ENCODE measurements around the gene SLC5A6. TPM values are rescaled to one million over a fixed set of nuclear protein-coding genes. Genes with fewer than 3 reads are reported as not detected.
A peak's percentile ranks its signal among the peaks of the same experiment; 100 is the strongest.

Gene SLC5A6
- total and polyA plus RNA-seq, 2 donors (not counting 1 experiment from before 2014, with no cell fraction given) = 50.8 to 52.6 TPM

DNA sequence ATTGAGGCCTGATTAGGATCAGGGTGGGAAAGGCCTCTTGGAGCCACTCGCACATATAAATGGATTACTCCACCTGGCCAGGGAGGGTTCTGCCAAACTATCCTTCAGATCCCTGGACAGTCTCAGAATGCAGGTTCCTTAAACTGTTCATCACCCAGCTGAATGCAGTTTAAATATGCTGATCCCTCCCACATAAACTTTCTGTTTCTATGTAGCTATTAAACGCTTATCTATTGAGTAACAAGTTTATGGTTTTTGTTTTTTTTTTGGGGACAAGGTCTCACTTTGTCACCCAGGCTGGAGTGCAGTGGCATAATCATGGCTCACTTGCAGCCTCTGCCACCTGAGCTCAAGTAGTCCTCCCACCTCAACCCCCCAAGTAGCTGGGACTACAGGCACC is 7.0 kb upstream of the SLC5A6 start:
- no peak overlapping the region for H3K9ac ChIP-seq (ENCODE audit: low read length)

DNA sequence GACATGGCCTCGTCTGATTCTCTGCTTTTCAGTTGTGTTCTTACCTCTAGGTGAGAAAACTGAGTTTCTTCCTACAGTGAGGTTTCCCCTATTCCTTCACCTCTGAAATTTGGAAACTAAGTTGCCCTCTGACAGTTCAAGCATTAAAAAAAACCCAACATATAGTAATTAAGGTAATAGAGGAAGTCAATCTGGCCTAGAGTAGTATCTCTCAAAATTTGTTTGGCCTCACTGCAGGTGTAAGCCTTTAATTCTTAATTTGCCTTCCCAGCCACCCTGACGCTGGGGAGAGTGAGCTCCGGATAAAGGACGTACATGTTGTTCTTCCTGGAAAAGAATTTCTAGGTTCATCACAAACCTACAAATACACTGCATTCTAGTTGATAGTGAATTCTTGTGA is 6.5 kb upstream of the SLC5A6 start:
- 50% methylated on average over 1 of the region's 4 CpGs for WGBS (ENCODE audit: insufficient coverage)
- H3K27me3 Mint-ChIP-seq = no peaks in the 10 kb centered on the region
- H3K79me2 ChIP-seq (ENCODE audit: control insufficient read depth, insufficient read depth, low read length) = peaks cover 26% of the 10 kb centered on the region

More for the DNA sequence above, 7.0 kb upstream of the SLC5A6 start:
- H3K4me1 Mint-ChIP-seq = peaks cover 31% of the 10 kb centered on the region
- POLR2A ChIA-PET = no interaction called here
- H3K4me2 ChIP-seq (replicated peaks; ENCODE audit: low read depth, low read length, poor library complexity, severe bottlenecking) = no peak overlapping the region
- peaks cover 26% of the 10 kb centered on the region for H3K79me2 ChIP-seq (ENCODE audit: control insufficient read depth, insufficient read depth, low read length)
- H3K27ac ChIP-seq (ENCODE audit: low read length in 2 of 2) = no peak overlapping the region
- ATAC-seq (ENCODE audit: low read depth) (no peak), DNase-seq (no peak)
- intact Hi-C loops (cut with micrococcal nuclease) = loop anchor here (2.0 to 10.0 kb wide), 3 partner anchors 104 to 1173 kb away; partner anchors contain the start of genes FOSL2, MPV17 and PPM1G
- H3K27me3 ChIP-seq (replicated peaks in 1 of 4; ENCODE audit: control extremely low read depth in 1 of 4, control insufficient read depth in 3 of 4, insufficient read depth in 4 of 4, low read length in 3 of 4) = no peaks in the 10 kb centered on the region
- CTCF ChIA-PET = interaction anchor here (0.6 to 0.7 kb wide), 2 partner anchors 121 to 132 kb away, joined by 3 read pairs; no protein-coding TSS in a partner anchor
- TF ChIP-seq, protein P1, sequence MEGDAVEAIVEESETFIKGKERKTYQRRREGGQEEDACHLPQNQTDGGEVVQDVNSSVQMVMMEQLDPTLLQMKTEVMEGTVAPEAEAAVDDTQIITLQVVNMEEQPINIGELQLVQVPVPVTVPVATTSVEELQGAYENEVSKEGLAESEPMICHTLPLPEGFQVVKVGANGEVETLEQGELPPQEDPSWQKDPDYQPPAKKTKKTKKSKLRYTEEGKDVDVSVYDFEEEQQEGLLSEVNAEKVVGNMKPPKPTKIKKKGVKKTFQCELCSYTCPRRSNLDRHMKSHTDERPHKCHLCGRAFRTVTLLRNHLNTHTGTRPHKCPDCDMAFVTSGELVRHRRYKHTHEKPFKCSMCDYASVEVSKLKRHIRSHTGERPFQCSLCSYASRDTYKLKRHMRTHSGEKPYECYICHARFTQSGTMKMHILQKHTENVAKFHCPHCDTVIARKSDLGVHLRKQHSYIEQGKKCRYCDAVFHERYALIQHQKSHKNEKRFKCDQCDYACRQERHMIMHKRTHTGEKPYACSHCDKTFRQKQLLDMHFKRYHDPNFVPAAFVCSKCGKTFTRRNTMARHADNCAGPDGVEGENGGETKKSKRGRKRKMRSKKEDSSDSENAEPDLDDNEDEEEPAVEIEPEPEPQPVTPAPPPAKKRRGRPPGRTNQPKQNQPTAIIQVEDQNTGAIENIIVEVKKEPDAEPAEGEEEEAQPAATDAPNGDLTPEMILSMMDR (IDR thresholded peaks at IDR 0.05) = no peak
- TF ChIP-seq EZH2 (IDR thresholded peaks at IDR 0.05; ENCODE audit: borderline replicate concordance, insufficient read depth, low read depth, low read length, poor library complexity, severe bottlenecking) = no peak
- H3K4me3 Mint-ChIP-seq = peak overlapping the region; percentile 98
- H3K27ac Mint-ChIP-seq = no peak overlapping the region
- H3K4me3 ChIP-seq (ENCODE audit: control extremely low read depth in 1 of 5, extremely low read depth in 1 of 5, insufficient read depth in 1 of 5, low read depth in 2 of 5, low read length in 4 of 5) = no peak overlapping the region
- H3K27me3 Mint-ChIP-seq = no peaks in the 10 kb centered on the region
- H4K20me1 ChIP-seq (ENCODE audit: control insufficient read depth, insufficient read depth, low read length, poor library complexity, severe bottlenecking) = no peaks in the 10 kb centered on the region
- H3K36me3 ChIP-seq (replicated peaks in 1 of 2; ENCODE audit: control extremely low read depth in 1 of 2, control insufficient read depth in 1 of 2, extremely low read depth in 1 of 2, insufficient read depth in 2 of 2, low read length in 1 of 2) = peaks cover 2 to 31% of the 10 kb centered on the region in 2 experiments
- 100% methylated on average over 1 of the region's 2 CpGs for WGBS (ENCODE audit: insufficient coverage)
- H3K9me3 Mint-ChIP-seq (ENCODE audit: insufficient read depth) = no peaks in the 10 kb centered on the region
- no peak overlapping the region for H2AFZ ChIP-seq (ENCODE audit: insufficient read depth, low read depth, low read length, poor library complexity, severe bottlenecking)
- no peaks in the 10 kb centered on the region for H3K9me3 ChIP-seq (ENCODE audit: control extremely low read depth in 1 of 3, control insufficient read depth in 2 of 3, insufficient read depth in 1 of 3, low read length in 2 of 3)
- peaks cover 19 to 25% of the 10 kb centered on the region in 2 donors for H3K4me1 ChIP-seq (ENCODE audit: control insufficient read depth in 2 of 2, insufficient read depth in 2 of 2, low read length in 2 of 2)

More for the DNA sequence above, 6.5 kb upstream of the SLC5A6 start:
- H2AFZ ChIP-seq (ENCODE audit: insufficient read depth, low read depth, low read length, poor library complexity, severe bottlenecking) = no peak overlapping the region
- ChIA-PET CTCF (interaction anchor here (0.8 kb wide), 1 partner anchor 17 kb away, joined by 3 read pairs; no protein-coding TSS in a partner anchor), POLR2A (interaction anchor here (1.2 kb wide), 1 partner anchor 84 kb away, joined by 4 read pairs; the partner anchor contains the start of gene PREB)
- no peaks in the 10 kb centered on the region for H3K27me3 ChIP-seq (replicated peaks in 1 of 4; ENCODE audit: control extremely low read depth in 1 of 4, control insufficient read depth in 3 of 4, insufficient read depth in 4 of 4, low read length in 3 of 4)
- ATAC-seq (ENCODE audit: low read depth) (no peak), DNase-seq (peak; percentile 40)
- intact Hi-C loops (cut with micrococcal nuclease) = loop anchor here (2.0 to 10.0 kb wide), 3 partner anchors 104 to 1174 kb away; partner anchors contain the start of genes FOSL2, MPV17 and PPM1G
- peak overlapping the region; percentile 81 for H3K9ac ChIP-seq (ENCODE audit: low read length)
- H3K4me3 Mint-ChIP-seq = peak overlapping the region; percentile 98
- no peak overlapping the region for H3K4me3 ChIP-seq (ENCODE audit: control extremely low read depth in 1 of 5, extremely low read depth in 1 of 5, insufficient read depth in 1 of 5, low read depth in 2 of 5, low read length in 4 of 5)
- peak overlapping the region; percentile 87 for H3K27ac Mint-ChIP-seq
- no peak for TF ChIP-seq EZH2 (IDR thresholded peaks at IDR 0.05; ENCODE audit: borderline replicate concordance, insufficient read depth, low read depth, low read length, poor library complexity, severe bottlenecking)
- TF ChIP-seq, protein P1 (IDR thresholded peaks at IDR 0.05) = no peak
- no peaks in the 10 kb centered on the region for H4K20me1 ChIP-seq (ENCODE audit: control insufficient read depth, insufficient read depth, low read length, poor library complexity, severe bottlenecking)
- H3K9me3 Mint-ChIP-seq (ENCODE audit: insufficient read depth) = no peaks in the 10 kb centered on the region
- peaks cover 19 to 25% of the 10 kb centered on the region in 2 donors for H3K4me1 ChIP-seq (ENCODE audit: control insufficient read depth in 2 of 2, insufficient read depth in 2 of 2, low read length in 2 of 2)
- H3K4me2 ChIP-seq (replicated peaks; ENCODE audit: low read depth, low read length, poor library complexity, severe bottlenecking) = peak overlapping the region; percentile 94
- no peak overlapping the region for H3K27ac ChIP-seq (ENCODE audit: low read length in 2 of 2)
- H3K9me3 ChIP-seq (ENCODE audit: control extremely low read depth in 1 of 3, control insufficient read depth in 2 of 3, insufficient read depth in 1 of 3, low read length in 2 of 3) = no peaks in the 10 kb centered on the region
- peaks cover 34% of the 10 kb centered on the region for H3K4me1 Mint-ChIP-seq
- H3K36me3 ChIP-seq (replicated peaks in 1 of 2; ENCODE audit: control extremely low read depth in 1 of 2, control insufficient read depth in 1 of 2, extremely low read depth in 1 of 2, insufficient read depth in 2 of 2, low read length in 1 of 2) = peaks cover 2 to 28% of the 10 kb centered on the region in 2 experiments

All from B cell (primary cell).